TTC549 (cell line): Measurements from ENCODE around the gene DAZ2.
"Not testable (repeated sequence)": the region's sequence is repeated elsewhere in the genome, so short reads cannot be mapped to it uniquely, and the experiment has no call there.

ENCODE experiments used
- FAIRE-seq: peaks from 2 replicates; lab custom pipeline; 2012; peaks lifted over from hg19 to GRCh38; lab: Jason Lieb, UNC

DAZ2 gene, protein sequence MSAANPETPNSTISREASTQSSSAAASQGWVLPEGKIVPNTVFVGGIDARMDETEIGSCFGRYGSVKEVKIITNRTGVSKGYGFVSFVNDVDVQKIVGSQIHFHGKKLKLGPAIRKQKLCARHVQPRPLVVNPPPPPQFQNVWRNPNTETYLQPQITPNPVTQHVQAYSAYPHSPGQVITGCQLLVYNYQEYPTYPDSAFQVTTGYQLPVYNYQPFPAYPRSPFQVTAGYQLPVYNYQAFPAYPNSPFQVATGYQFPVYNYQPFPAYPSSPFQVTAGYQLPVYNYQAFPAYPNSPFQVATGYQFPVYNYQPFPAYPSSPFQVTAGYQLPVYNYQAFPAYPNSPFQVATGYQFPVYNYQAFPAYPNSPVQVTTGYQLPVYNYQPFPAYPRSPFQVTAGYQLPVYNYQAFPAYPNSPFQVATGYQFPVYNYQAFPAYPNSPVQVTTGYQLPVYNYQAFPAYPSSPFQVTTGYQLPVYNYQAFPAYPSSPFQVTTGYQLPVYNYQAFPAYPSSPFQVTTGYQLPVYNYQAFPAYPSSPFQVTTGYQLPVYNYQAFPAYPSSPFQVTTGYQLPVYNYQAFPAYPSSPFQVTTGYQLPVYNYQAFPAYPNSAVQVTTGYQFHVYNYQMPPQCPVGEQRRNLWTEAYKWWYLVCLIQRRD

DNA sequence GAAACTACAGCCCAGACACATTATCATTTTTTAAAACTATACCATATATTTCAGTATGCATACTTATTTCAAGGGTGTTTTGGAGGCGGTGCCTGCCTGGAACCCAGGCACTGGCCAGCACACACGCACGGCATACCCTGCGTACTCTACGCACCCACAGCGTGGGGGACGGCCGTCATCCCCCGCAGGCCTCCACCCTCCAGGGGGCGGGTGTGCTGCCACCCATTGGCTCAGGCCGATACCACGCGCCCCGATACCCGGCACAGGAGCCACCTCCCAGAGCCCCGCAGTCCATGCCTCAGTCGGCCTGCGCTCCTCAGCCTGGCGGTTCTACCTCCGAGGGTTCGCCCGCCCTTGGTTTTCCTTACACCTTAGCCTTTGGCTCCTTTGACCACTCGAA lies at the start of gene DAZ2:
Gene DAZ2 (plus strand): TSS at position 301 of the 400 bp plus-strand sequence. CDS start 208 bp downstream, outside the sequence.
- FAIRE-seq: not testable (repeated sequence)

DNA sequence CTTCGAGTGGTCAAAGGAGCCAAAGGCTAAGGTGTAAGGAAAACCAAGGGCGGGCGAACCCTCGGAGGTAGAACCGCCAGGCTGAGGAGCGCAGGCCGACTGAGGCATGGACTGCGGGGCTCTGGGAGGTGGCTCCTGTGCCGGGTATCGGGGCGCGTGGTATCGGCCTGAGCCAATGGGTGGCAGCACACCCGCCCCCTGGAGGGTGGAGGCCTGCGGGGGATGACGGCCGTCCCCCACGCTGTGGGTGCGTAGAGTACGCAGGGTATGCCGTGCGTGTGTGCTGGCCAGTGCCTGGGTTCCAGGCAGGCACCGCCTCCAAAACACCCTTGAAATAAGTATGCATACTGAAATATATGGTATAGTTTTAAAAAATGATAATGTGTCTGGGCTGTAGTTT lies 20.4 kb upstream of the DAZ2 start, which contains the start of gene DAZ1:
Gene DAZ1 (minus strand): TSS at position 101 of the 400 bp plus-strand sequence. CDS start 208 bp downstream, outside the sequence.
- FAIRE-seq: not testable (repeated sequence)

DNA sequence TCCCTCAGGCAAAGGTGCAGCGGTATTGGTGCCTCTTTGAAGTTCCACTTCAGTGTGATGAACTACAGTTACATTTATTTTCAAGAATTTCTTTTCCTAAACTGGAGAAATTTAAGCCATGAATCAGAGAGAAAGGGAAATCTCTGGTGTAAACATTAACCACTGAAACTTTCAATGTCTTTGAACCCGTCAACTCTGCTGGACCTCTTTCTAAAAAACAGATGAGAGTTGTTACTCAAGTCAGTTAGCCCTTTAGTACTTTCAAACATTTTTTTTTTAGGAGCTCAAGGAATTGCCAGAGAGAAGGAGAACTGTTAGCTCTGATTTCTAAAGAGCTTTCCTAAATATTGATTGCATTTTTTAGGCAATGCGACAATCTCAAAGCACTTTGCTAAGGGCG lies 11.9 kb upstream of the DAZ2 start:
- FAIRE-seq: not testable (repeated sequence)

DNA sequence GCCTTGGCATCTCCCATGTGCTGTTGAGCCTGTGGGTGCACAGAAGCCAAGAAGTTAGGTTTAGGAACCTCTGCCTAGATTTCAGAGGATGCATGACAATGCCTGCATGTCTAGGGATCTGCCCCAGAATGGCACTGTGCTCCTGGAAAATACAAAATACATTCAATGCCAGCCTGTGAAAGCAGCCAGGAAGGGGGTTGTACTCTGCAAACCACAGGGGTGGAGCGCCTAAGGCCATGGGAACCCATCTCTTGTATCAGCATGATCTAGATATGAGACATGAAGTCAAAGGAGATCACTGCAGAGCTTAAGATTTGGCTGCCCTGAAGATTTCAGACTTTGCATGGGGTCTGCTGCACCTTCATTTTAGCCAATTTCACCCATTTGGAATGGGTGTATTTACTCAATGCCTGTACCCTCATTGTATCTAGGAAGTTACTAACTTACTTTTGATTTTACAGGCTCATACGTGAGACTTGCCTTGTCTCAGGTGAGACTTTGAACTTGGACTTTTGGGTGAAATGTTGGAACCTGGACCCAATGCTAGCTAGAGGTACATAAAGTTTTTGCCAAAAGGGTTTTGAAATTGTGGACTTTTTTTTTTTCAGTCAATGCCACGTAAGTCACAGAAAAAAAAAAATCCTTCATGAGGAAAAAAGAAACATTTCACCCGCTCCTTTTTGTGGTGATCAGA lies 9.4 kb upstream of the DAZ2 start:
- not testable (repeated sequence) for FAIRE-seq

DNA sequence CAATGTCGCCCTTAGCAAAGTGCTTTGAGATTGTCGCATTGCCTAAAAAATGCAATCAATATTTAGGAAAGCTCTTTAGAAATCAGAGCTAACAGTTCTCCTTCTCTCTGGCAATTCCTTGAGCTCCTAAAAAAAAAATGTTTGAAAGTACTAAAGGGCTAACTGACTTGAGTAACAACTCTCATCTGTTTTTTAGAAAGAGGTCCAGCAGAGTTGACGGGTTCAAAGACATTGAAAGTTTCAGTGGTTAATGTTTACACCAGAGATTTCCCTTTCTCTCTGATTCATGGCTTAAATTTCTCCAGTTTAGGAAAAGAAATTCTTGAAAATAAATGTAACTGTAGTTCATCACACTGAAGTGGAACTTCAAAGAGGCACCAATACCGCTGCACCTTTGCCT lies 8.7 kb upstream of the DAZ2 start:
- not testable (repeated sequence) for FAIRE-seq
